GM23338 (cell line): ENCODE measurements around the gene GOLGA1.

Experiments used
- CTCF ChIP-seq, 2 experiments: fragments of 200-600 bp in 1 of 2; sonication (generic) in 1 of 2; conservative IDR thresholded peaks; 2 replicates each; pipeline versions ENCODE4 v1.5.1 to v1.6.1; 2016 to 2017; ENCODE audit warnings: antibody characterized with exemption in 2 of 2, low read depth in 2 of 2, mild to moderate bottlenecking in 2 of 2, moderate library complexity in 1 of 2
- EZH2 ChIP-seq: fragments of 200-600 bp; sonication (generic); IDR thresholded peaks from one replicate; pipeline ENCODE4 v1.8.0; 2017; ENCODE audit warnings: antibody characterized with exemption, mild to moderate bottlenecking, low read depth; ENCODE audit not compliant: unreplicated experiment
- POLR2AphosphoS5 ChIP-seq: IDR thresholded peaks from 2 replicates; pipeline ENCODE4 v1.6.1; 2016; ENCODE audit warnings: antibody characterized with exemption, low read depth
- STAT1 ChIP-seq: IDR thresholded peaks from one replicate; pipeline ENCODE4 v1.6.1; 2016; ENCODE audit warnings: antibody characterized with exemption; ENCODE audit not compliant: unreplicated experiment
- ZNF114 ChIP-seq: fragments of 250-450 bp; sonication (Bioruptor Pico); IDR thresholded peaks from 2 replicates; pipeline ENCODE4 v1.5.0; 2020; ENCODE audit warnings: mild to moderate bottlenecking, moderate library complexity
- ZNF331 ChIP-seq: fragments of 250-450 bp; sonication (Bioruptor Pico); IDR thresholded peaks from 2 replicates; pipeline ENCODE4 v1.5.0; 2020; ENCODE audit warnings: low read depth, mild to moderate bottlenecking, moderate library complexity

DNA sequence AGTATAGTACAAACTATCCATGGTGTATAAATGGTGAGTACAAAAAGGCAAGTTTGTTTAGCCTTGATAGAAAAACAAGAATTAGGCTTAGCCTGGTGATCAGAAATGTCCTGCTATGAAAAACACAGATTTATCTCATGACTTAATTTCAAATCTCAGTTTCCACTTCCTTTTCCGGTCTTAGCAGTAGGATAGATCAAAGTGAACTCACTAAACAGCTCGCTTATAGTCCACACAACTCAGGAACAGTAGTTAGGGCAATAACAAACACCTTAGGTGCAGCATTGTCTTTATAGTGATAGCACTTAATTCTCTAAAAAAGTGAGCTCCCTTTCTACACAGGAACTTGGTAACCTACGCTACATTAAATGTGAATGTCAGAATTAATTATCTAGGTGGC, 11.4 kb downstream of the GOLGA1 start:
- TF ChIP-seq CTCF (conservative IDR thresholded peaks at IDR 0.05; ENCODE audit: low read depth in 2 of 2) (no peak), EZH2 (no peak), STAT1 (no peak), POLR2AphosphoS5 (no peak), ZNF114 (CRISPR knock-in tag) (no peak), ZNF331 (no peak)
